HG02759 (cell line): ENCODE data around the gene CD300LB.
"Not testable (repeated sequence)": the region's sequence is repeated elsewhere in the genome, so short reads cannot be mapped to it uniquely, and the experiment has no call there.

Experiments used
- ATAC-seq: cut with Tn5 transposase; IDR thresholded peaks from one replicate; pipeline ENCODE4 v1.9.1; 2021; ENCODE audit warnings: mild to moderate bottlenecking, moderate library complexity; ENCODE audit not compliant: unreplicated experiment

Gene CD300LB

GRCh38 chr17:74526681-74527080 is 4.6 kb downstream of the CD300LB start:
- no peak for ATAC-seq

GRCh38 chr17:74525781-74526288 is 5.4 kb downstream of the CD300LB start:
- no peak for ATAC-seq

GRCh38 chr17:74525465-74525725 is 5.9 kb downstream of the CD300LB start:
- ATAC-seq, result no peak

- ATAC-seq, result no peak
Measured at GRCh38 chr17:74524653-74525464, 6.4 kb downstream of the CD300LB start.

- no peak for ATAC-seq
Measured at GRCh38 chr17:74523308-74523707, 8.0 kb downstream of the CD300LB start.

GRCh38 chr17:74522381-74523105 is 8.7 kb downstream of the CD300LB start:
- no peak for ATAC-seq

- ATAC-seq, result no peak
Measured at GRCh38 chr17:74521701-74522201, 9.5 kb downstream of the CD300LB start.

- no peak for ATAC-seq
Measured at GRCh38 chr17:74520790-74521480, 10.3 kb downstream of the CD300LB start.

GRCh38 chr17:74520016-74520434 is 11.2 kb downstream of the CD300LB start:
- ATAC-seq, result no peak

GRCh38 chr17:74518413-74518981 is 12.8 kb downstream of the CD300LB start:
- not testable (repeated sequence) for ATAC-seq

- ATAC-seq, result no peak
Measured at GRCh38 chr17:74516561-74517328, 14.5 kb downstream of the CD300LB start.

GRCh38 chr17:74515941-74516340 is 15.3 kb downstream of the CD300LB start:
- no peak for ATAC-seq

- ATAC-seq, result no peak
Measured at GRCh38 chr17:74514632-74515334, 16.5 kb downstream of the CD300LB start.

- ATAC-seq, result no peak
Measured at GRCh38 chr17:74513987-74514631, 17.2 kb downstream of the CD300LB start.

- ATAC-seq, result peak; percentile 61
Measured at GRCh38 chr17:74512624-74513091, 18.6 kb downstream of the CD300LB start.

- ATAC-seq, result no peak
Measured at GRCh38 chr17:74512036-74512435, 19.2 kb downstream of the CD300LB start.

GRCh38 chr17:74508156-74508555 is 23.1 kb downstream of the CD300LB start:
- ATAC-seq, result no peak

GRCh38 chr17:74503949-74504348 is 27.3 kb downstream of the CD300LB start:
- not testable (repeated sequence) for ATAC-seq

- ATAC-seq, result no peak
Measured at GRCh38 chr17:74502861-74503260, 28.4 kb downstream of the CD300LB start.
